MM.1S (cell line): ENCODE data around the gene CD1D.

ENCODE experiments used
- DNase-seq: peaks from one replicate; pipeline ENCODE4 v3.0.0-alpha.2; 2015
- H2AFZ ChIP-seq: fragments of 300-600 bp; sonication (generic); 2 replicates; pipeline ENCODE4 v1.6.0; 2016; ENCODE audit warnings: antibody characterized with exemption, low read length
- H3F3A ChIP-seq: fragments of 300-600 bp; sonication (generic); 2 replicates; pipeline ENCODE4 v1.6.1; 2016; ENCODE audit warnings: mild to moderate bottlenecking, antibody characterized with exemption, low read length, moderate library complexity, mixed read lengths; ENCODE audit not compliant: insufficient read depth
- H3K27ac ChIP-seq: fragments of 300-600 bp; sonication (generic); 2 replicates; pipeline ENCODE4 v1.5.1; 2016; ENCODE audit warnings: mild to moderate bottlenecking, low read length
- H3K27me3 ChIP-seq: fragments of 300-600 bp; sonication (generic); replicated peaks from 2 replicates; pipeline ENCODE4 v1.6.0; 2016; ENCODE audit warnings: low read length; ENCODE audit not compliant: insufficient read depth
- H3K36me3 ChIP-seq: fragments of 300-600 bp; sonication (generic); replicated peaks from 2 replicates; pipeline ENCODE4 v1.6.1; 2016; ENCODE audit warnings: mild to moderate bottlenecking, low read length, mixed read lengths; ENCODE audit not compliant: insufficient read depth
- H3K4me1 ChIP-seq: fragments of 300-600 bp; sonication (generic); 2 replicates; pipeline ENCODE4 v1.6.1; 2016; ENCODE audit warnings: low read length, mixed read lengths
- H3K4me2 ChIP-seq: fragments of 300-600 bp; sonication (generic); 2 replicates; pipeline ENCODE4 v1.6.0; 2016; ENCODE audit warnings: low read depth, low read length
- H3K4me3 ChIP-seq: fragments of 300-600 bp; sonication (generic); 2 replicates; pipeline ENCODE4 v1.5.1; 2016; ENCODE audit warnings: low read length, mixed read lengths
- H3K79me2 ChIP-seq: fragments of 300-600 bp; sonication (generic); 2 replicates; pipeline ENCODE4 v1.6.1; 2016; ENCODE audit warnings: mixed run types, low read length, mixed read lengths
- H3K9ac ChIP-seq: fragments of 300-600 bp; sonication (generic); 2 replicates; pipeline ENCODE4 v1.6.1; 2016; ENCODE audit warnings: low read length, mixed read lengths
- H3K9me2 ChIP-seq: fragments of 300-600 bp; sonication (generic); replicated peaks from 2 replicates; pipeline ENCODE4 v1.6.1; 2016; ENCODE audit warnings: mild to moderate bottlenecking, low read length, mixed read lengths; ENCODE audit not compliant: insufficient read depth
- H3K9me3 ChIP-seq: fragments of 300-600 bp; sonication (generic); replicated peaks from 2 replicates; pipeline ENCODE4 v1.6.1; 2016; ENCODE audit warnings: mild to moderate bottlenecking, low read length, mixed read lengths; ENCODE audit not compliant: insufficient read depth
- H4K20me1 ChIP-seq: fragments of 300-600 bp; sonication (generic); 2 replicates; pipeline ENCODE4 v1.6.1; 2016; ENCODE audit warnings: mild to moderate bottlenecking, low read length, moderate library complexity, mixed read lengths; ENCODE audit not compliant: insufficient read depth
- CTCF ChIP-seq: fragments of 300-600 bp; sonication (generic); IDR thresholded peaks from 2 replicates; pipeline ENCODE4 v1.5.1; 2016; ENCODE audit warnings: antibody characterized with exemption, low read length, mixed read lengths
- EZH2 ChIP-seq: fragments of 300-600 bp; sonication (generic); optimal IDR thresholded peaks from 2 replicates; pipeline ENCODE3; 2017; ENCODE audit warnings: low read depth, mild to moderate bottlenecking, antibody characterized with exemption, low read length, mixed read lengths
- EZH2phosphoT487 ChIP-seq: fragments of 300-600 bp; sonication (generic); IDR thresholded peaks from 2 replicates; pipeline ENCODE4 v1.6.1; 2018; ENCODE audit warnings: antibody characterized with exemption, low read length

Gene CD1D

GRCh38 chr1:158189624-158190023 lies 8.9 kb downstream of the CD1D start:
- TF ChIP-seq CTCF (no peak), EZH2 (no peak), EZH2phosphoT487 (no peak)
- Histone ChIP-seq H3K9me3 (no peaks in the 10 kb centered on the region), H3K4me1 (no peaks in the 10 kb centered on the region), H3K4me3 (no peak overlapping the region), H3K27ac (no peak overlapping the region), H3K4me2 (no peak overlapping the region), H3K36me3 (no peaks in the 10 kb centered on the region), H4K20me1 (no peaks in the 10 kb centered on the region), H2AFZ (no peak overlapping the region), H3F3A (no peaks in the 10 kb centered on the region), H3K27me3 (peaks cover 15% of the 10 kb centered on the region; the same call in 1 of the 2 replicates), H3K79me2 (no peaks in the 10 kb centered on the region), H3K9me2 (no peaks in the 10 kb centered on the region), H3K9ac (no peak overlapping the region)
- DNase-seq = no peak

DNA sequence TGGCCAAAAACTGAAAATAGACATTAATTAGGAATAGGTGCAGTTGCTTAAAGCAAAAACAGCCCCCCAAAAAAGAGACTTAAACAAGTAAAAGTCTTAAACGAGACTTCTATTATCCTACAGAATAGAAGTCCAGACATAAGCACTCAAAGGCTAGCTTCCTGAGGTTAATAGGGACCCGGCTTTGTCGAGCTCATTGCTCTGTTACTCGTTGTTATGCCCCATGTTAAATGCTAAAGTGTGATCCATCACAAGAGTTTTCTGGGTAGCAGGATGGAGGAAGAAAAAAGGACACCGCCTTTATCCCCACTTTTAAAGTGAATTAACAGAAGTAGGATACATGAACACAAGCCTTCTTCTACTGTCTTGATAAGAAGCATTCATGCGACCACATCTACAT lies 10.6 kb downstream of the CD1D start:
- no peak for DNase-seq
- Histone ChIP-seq H3K4me2 (no peak overlapping the region), H3K27ac (no peak overlapping the region), H3K36me3 (no peaks in the 10 kb centered on the region), H3K79me2 (no peaks in the 10 kb centered on the region), H3K4me1 (no peaks in the 10 kb centered on the region), H3K9me3 (no peaks in the 10 kb centered on the region), H4K20me1 (no peaks in the 10 kb centered on the region), H3K9ac (no peak overlapping the region), H3K9me2 (no peaks in the 10 kb centered on the region), H3F3A (no peaks in the 10 kb centered on the region), H3K27me3 (peaks cover 2% of the 10 kb centered on the region; the same call in 1 of the 2 replicates), H2AFZ (no peak overlapping the region), H3K4me3 (no peak overlapping the region)
- TF ChIP-seq CTCF (no peak), EZH2phosphoT487 (no peak), EZH2 (no peak)

DNA sequence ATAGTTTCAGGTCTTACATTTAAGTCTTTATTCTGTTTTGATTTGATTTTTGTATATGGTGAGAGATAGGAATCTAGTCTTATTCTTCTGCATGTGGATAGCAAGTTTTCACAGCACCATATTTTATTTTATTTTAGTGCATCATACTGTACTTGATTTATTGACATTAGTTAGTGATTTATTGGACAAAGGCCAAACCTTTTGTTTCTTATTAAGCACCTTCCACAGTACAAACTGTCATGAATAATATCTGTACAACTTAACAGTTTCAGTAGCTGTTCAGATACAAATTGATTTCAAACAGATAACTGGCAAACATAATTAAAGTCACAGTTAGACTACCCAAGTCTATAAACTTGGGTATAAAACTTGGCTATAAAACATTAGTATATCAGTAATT lies 15.8 kb downstream of the CD1D start:
- Histone ChIP-seq H3K27ac (no peak overlapping the region), H3K27me3 (no peaks in the 10 kb centered on the region), H3K4me1 (no peaks in the 10 kb centered on the region), H3K9ac (no peak overlapping the region), H3K9me2 (no peaks in the 10 kb centered on the region), H3K9me3 (no peaks in the 10 kb centered on the region), H2AFZ (no peak overlapping the region), H4K20me1 (no peaks in the 10 kb centered on the region), H3F3A (no peaks in the 10 kb centered on the region), H3K36me3 (no peaks in the 10 kb centered on the region), H3K79me2 (no peaks in the 10 kb centered on the region), H3K4me2 (no peak overlapping the region), H3K4me3 (no peak overlapping the region)
- no peak for DNase-seq
- TF ChIP-seq CTCF (no peak), EZH2phosphoT487 (no peak), EZH2 (no peak)
